GM18909 (cell line): ENCODE data around the gene TLR1.

ENCODE experiments used
- ATAC-seq: cut with Tn5 transposase; IDR thresholded peaks from one replicate; pipeline ENCODE4 v1.9.1; 2021; ENCODE audit warnings: mild to moderate bottlenecking; ENCODE audit not compliant: unreplicated experiment, poor library complexity

TLR1 gene

GRCh38 chr4:38749336-38749735 lies 55.3 kb downstream of the TLR1 start:
- ATAC-seq: no peak

GRCh38 chr4:38747629-38748028 lies 57.0 kb downstream of the TLR1 start:
- no peak for ATAC-seq
